Muscle layer of duodenum (tissue), 2 donors: ENCODE data around the gene PUM1.
"Not testable (repeated sequence)": the region's sequence is repeated elsewhere in the genome, so short reads cannot be mapped to it uniquely, and the experiment has no call there.

Experiments used
- H3K27ac ChIP-seq: one replicate; pipeline ENCODE4 v1.7.0; 2013; ENCODE audit warnings: mild to moderate bottlenecking, low read length
- H3K27me3 ChIP-seq: one replicate; pipeline ENCODE4 v1.7.0; 2013; ENCODE audit warnings: low read depth, mild to moderate bottlenecking, control low read depth, low read length
- H3K36me3 ChIP-seq, 2 donors: one replicate each; pipeline ENCODE4 v1.7.0; 2013; ENCODE audit warnings: low read length in 2 of 2, control low read depth in 1 of 2, mild to moderate bottlenecking in 1 of 2; ENCODE audit not compliant: insufficient read depth in 2 of 2, control insufficient read depth in 1 of 2
- H3K4me1 ChIP-seq, 2 donors: one replicate each; pipeline ENCODE4 v1.7.0; 2013; ENCODE audit warnings: low read length in 2 of 2, mild to moderate bottlenecking in 2 of 2, control low read depth in 1 of 2, moderate library complexity in 1 of 2; ENCODE audit not compliant: insufficient read depth in 2 of 2, control insufficient read depth in 1 of 2
- H3K4me3 ChIP-seq, 2 donors: one replicate each; pipeline ENCODE4 v1.7.0; 2013; ENCODE audit warnings: low read length in 2 of 2, low read depth in 1 of 2, mild to moderate bottlenecking in 1 of 2
- H3K9me3 ChIP-seq, 2 donors: one replicate each; pipeline ENCODE4 v1.7.0; 2013; ENCODE audit warnings: low read length in 2 of 2, control low read depth in 1 of 2, mild to moderate bottlenecking in 1 of 2; ENCODE audit not compliant: control insufficient read depth in 1 of 2
- donor health status: healthy.

Gene PUM1

GRCh38 chr1:31062867-31063380, 2.6 kb downstream of the PUM1 start:
- H3K9me3 ChIP-seq, result no peaks in the 10 kb centered on the region
- H3K4me3 ChIP-seq, result peak overlapping the region; percentile 68 to 94
- no peak overlapping the region for H3K27ac ChIP-seq
- H3K27me3 ChIP-seq, result no peaks in the 10 kb centered on the region
- H3K36me3 ChIP-seq, result peaks cover 6 to 13% of the 10 kb centered on the region in 2 donors
- H3K4me1 ChIP-seq, result peaks cover 6 to 40% of the 10 kb centered on the region in 2 donors

- H3K27ac ChIP-seq, H3K9me3 ChIP-seq, H3K27me3 ChIP-seq: not testable (repeated sequence)
- H3K4me1 ChIP-seq, result peaks cover 6 to 41% of the 10 kb centered on the region in 2 donors
- H3K36me3 ChIP-seq, result peaks cover 9 to 18% of the 10 kb centered on the region in 2 donors
- H3K4me3 ChIP-seq, result peak overlapping the region in 1 of 2 donors; percentile 94
These were observed 3.2 kb downstream of the PUM1 start for GRCh38 chr1:31062162-31062866.

DNA sequence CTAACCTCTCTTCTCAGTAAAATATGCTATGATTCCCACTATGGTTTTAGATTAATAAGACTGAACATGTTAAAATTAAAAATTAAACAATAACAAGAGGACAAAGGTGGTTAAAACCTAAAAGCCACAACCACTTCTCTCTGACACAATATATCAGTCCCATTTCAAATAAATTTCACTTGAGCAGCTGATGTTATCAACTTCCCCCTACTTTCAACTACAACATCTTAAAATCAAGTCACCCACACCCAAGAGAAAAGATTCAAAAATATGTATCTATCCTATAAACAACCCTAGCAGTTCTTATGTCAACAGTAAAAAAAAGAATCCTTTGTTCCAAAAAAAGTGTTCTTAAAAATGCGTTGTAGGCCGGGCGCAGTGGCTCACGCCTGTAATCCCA, 7.5 kb downstream of the PUM1 start:
- peaks cover 6 to 45% of the 10 kb centered on the region in 2 donors for H3K4me1 ChIP-seq
- peaks cover 9 to 18% of the 10 kb centered on the region in 2 donors for H3K36me3 ChIP-seq
- H3K27ac ChIP-seq, result no peak overlapping the region

GRCh38 chr1:31055953-31056352, 9.6 kb downstream of the PUM1 start:
- peaks cover 9 to 18% of the 10 kb centered on the region in 2 donors for H3K36me3 ChIP-seq
- no peaks in the 10 kb centered on the region for H3K9me3 ChIP-seq

More for the DNA sequence above, 7.5 kb downstream of the PUM1 start:
- H3K27me3 ChIP-seq, result no peaks in the 10 kb centered on the region
- H3K4me3 ChIP-seq, result no peak overlapping the region
- H3K9me3 ChIP-seq, result no peaks in the 10 kb centered on the region

GRCh38 chr1:31055501-31055900, 10.0 kb downstream of the PUM1 start:
- H3K4me1 ChIP-seq, result peaks cover 0 to 32% of the 10 kb centered on the region in 2 donors
- H3K27ac ChIP-seq, result no peak overlapping the region
- peaks cover 12 to 18% of the 10 kb centered on the region in 2 donors for H3K36me3 ChIP-seq
- no peaks in the 10 kb centered on the region for H3K9me3 ChIP-seq
- no peak overlapping the region for H3K4me3 ChIP-seq
- H3K27me3 ChIP-seq, result no peaks in the 10 kb centered on the region

More at GRCh38 chr1:31055953-31056352, 9.6 kb downstream of the PUM1 start:
- H3K27me3 ChIP-seq, result no peaks in the 10 kb centered on the region
- no peak overlapping the region for H3K27ac ChIP-seq
- H3K4me3 ChIP-seq, result no peak overlapping the region
- peaks cover 0 to 33% of the 10 kb centered on the region in 2 donors for H3K4me1 ChIP-seq

DNA sequence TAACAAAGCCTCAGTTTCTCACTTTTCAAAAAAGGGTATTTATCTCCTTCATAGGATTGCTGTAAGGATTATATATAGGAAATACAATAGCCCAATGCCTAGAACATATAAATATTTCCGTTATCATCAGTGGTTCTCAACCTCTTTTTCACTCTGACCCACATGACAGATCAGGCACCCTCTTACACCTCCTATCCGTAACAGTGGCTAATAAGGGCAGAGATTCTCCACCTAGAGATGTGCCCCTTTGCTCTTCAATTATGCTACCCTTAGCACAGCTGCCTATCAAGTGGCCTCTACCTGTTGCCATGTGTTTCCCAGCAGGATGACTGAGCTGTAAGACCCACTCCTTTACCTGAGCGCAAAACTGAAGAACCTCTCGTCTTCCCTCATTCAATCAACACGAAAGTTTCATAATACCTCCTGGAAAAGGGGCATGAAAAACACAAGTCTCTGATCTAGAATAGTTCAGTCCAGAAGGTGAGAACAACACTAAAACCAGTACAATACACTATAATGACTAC, 10.5 kb downstream of the PUM1 start:
- no peak overlapping the region for H3K27ac ChIP-seq
- no peaks in the 10 kb centered on the region for H3K9me3 ChIP-seq
- peaks cover 12 to 18% of the 10 kb centered on the region in 2 donors for H3K36me3 ChIP-seq
- H3K27me3 ChIP-seq, result no peaks in the 10 kb centered on the region
- peaks cover 0 to 36% of the 10 kb centered on the region in 2 donors for H3K4me1 ChIP-seq
- H3K4me3 ChIP-seq, result no peak overlapping the region

DNA sequence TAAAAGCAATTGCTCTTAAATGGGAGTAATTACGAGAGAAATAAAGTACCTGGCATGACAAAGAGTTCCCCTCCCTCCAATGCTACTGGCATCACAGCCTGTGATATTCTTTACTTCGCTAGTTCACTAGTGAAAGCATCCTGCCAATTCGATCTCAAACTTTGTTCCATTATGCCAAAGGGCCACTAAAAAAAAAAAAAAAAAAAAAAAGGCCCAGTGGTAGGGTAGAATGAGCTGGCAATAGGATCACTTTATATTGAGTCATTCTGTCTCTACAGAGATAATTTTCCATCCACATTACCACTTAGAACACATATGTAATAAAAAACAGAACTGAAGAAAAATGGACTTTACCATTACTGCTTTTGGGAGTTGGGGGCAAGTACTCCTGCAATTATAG, 11.2 kb downstream of the PUM1 start:
- Histone ChIP-seq H3K27ac (no peak overlapping the region), H3K4me1 (peaks cover 0 to 37% of the 10 kb centered on the region in 2 donors), H3K36me3 (peaks cover 12 to 18% of the 10 kb centered on the region in 2 donors), H3K27me3 (no peaks in the 10 kb centered on the region), H3K4me3 (no peak overlapping the region), H3K9me3 (no peaks in the 10 kb centered on the region)

DNA sequence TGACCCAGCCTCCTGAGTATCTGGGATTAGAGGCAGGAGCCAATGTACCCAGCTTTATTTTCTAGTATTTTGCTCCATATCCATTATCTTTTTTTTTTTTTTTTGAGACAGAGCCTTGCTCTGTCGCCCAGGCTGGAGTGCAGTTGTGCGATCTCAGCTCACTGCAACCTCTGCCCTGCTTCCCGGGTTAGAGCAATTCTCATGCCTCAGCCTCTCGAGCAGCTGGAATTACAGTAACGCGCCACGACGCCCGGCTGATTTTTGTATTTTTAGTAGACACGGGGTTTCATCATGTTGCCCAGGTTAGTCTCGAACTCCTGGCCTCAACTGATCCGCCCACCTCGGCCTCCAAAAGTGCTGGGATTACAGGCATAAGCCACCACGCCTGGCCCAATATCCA, 12.9 kb downstream of the PUM1 start:
- not testable (repeated sequence) for H3K9me3 ChIP-seq, H3K27me3 ChIP-seq, H3K4me3 ChIP-seq, H3K36me3 ChIP-seq, H3K27ac ChIP-seq
- peaks cover 0 to 30% of the 10 kb centered on the region in 2 donors for H3K4me1 ChIP-seq

DNA sequence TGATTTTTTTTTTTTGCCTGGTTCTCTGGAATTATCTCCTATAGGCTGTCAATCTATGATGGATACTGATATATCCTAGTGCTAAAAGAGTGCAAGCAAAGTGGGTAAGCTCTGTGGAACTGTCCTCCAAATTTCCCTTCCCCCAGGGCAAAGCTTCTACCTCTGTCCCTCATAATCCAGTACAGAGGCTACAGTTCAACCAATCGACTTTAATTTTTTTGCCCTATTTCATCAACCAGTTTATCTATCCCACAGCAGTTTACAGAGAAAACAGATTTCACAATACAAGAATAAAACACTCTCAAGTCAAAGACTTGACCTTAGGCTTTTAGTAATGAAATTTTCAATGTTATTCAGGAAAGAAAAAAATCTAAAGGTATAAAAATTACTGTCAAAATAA, 13.9 kb downstream of the PUM1 start:
- H3K4me3 ChIP-seq, result no peak overlapping the region
- peaks cover 4 to 6% of the 10 kb centered on the region in 2 donors for H3K36me3 ChIP-seq
- H3K4me1 ChIP-seq, result peaks cover 0 to 36% of the 10 kb centered on the region in 2 donors
- H3K9me3 ChIP-seq, result no peaks in the 10 kb centered on the region
- H3K27me3 ChIP-seq, result no peaks in the 10 kb centered on the region
- H3K27ac ChIP-seq, result no peak overlapping the region

GRCh38 chr1:31047507-31047906, 18.0 kb downstream of the PUM1 start:
- peaks cover 0 to 24% of the 10 kb centered on the region in 2 donors for H3K4me1 ChIP-seq
- H3K4me3 ChIP-seq, H3K9me3 ChIP-seq, H3K27ac ChIP-seq, H3K36me3 ChIP-seq, H3K27me3 ChIP-seq: not testable (repeated sequence)

GRCh38 chr1:31043631-31044030, 21.9 kb downstream of the PUM1 start:
- no peak overlapping the region for H3K27ac ChIP-seq
- H3K36me3 ChIP-seq, result peaks cover 0 to 9% of the 10 kb centered on the region in 2 donors
- peaks cover 0 to 23% of the 10 kb centered on the region in 2 donors for H3K4me1 ChIP-seq
- no peak overlapping the region for H3K4me3 ChIP-seq
- H3K9me3 ChIP-seq, result no peaks in the 10 kb centered on the region
- no peaks in the 10 kb centered on the region for H3K27me3 ChIP-seq
